SK-N-SH treated with all-trans-retinoic acid at 6 μM for 48 hours (cell line): Measurements from ENCODE around the gene PLEKHA8.

ENCODE experiments used
- ATAC-seq: fragments of 200-7000 bp; cut with Tn5 transposase; 3 replicates; pipeline ENCODE4 v1.9.1; 2020; ENCODE audit warnings: mild to moderate bottlenecking, moderate library complexity
- ARNTL ChIP-seq: fragments of 450-650 bp; formaldehyde crosslinking; IDR thresholded peaks from 2 replicates; pipeline ENCODE4 v1.5.0; 2020; ENCODE audit warnings: low read depth, mild to moderate bottlenecking, moderate library complexity, borderline replicate concordance
- BACH2 ChIP-seq: fragments of 250-450 bp; sonication (Bioruptor Pico); IDR thresholded peaks from 2 replicates; pipeline ENCODE4 v1.9.0; 2021; ENCODE audit warnings: mild to moderate bottlenecking, borderline replicate concordance
- CSDC2 ChIP-seq: fragments of 250-450 bp; sonication (Bioruptor Pico); IDR thresholded peaks from 2 replicates; pipeline ENCODE4 v1.5.0; 2020; ENCODE audit warnings: mild to moderate bottlenecking, moderate library complexity
- ESRRG ChIP-seq: fragments of 250-450 bp; sonication (Bioruptor Pico); IDR thresholded peaks from 2 replicates; pipeline ENCODE4 v1.6.1; 2021; ENCODE audit warnings: mild to moderate bottlenecking
- GLIS3 ChIP-seq: fragments of 250-450 bp; sonication (Bioruptor Pico); IDR thresholded peaks from 2 replicates; pipeline ENCODE4 v1.5.0; 2020; ENCODE audit warnings: mild to moderate bottlenecking, moderate library complexity
- ISL1 ChIP-seq: fragments of 250-450 bp; sonication (Bioruptor Pico); IDR thresholded peaks from 2 replicates; pipeline ENCODE4 v2.1.2; 2022; ENCODE audit warnings: mild to moderate bottlenecking, moderate library complexity
- OSR1 ChIP-seq: fragments of 250-450 bp; sonication (Bioruptor Pico); IDR thresholded peaks from 2 replicates; pipeline ENCODE4 v1.8.0; 2022; ENCODE audit warnings: moderate library complexity, mild to moderate bottlenecking, inconsistent platforms
- POU6F1 ChIP-seq: fragments of 250-450 bp; sonication (Bioruptor Pico); IDR thresholded peaks from 2 replicates; pipeline ENCODE4 v1.8.0; 2021; ENCODE audit warnings: low read depth, mild to moderate bottlenecking, moderate library complexity, borderline replicate concordance
- PPARA ChIP-seq: fragments of 250-450 bp; sonication (Bioruptor Pico); IDR thresholded peaks from 2 replicates; pipeline ENCODE4 v1.5.0; 2020; ENCODE audit warnings: mild to moderate bottlenecking, borderline replicate concordance
- RARB ChIP-seq: fragments of 250-450 bp; sonication (Bioruptor Pico); IDR thresholded peaks from 2 replicates; pipeline ENCODE4 v1.8.0; 2021; ENCODE audit warnings: mild to moderate bottlenecking, moderate library complexity
- SNAI2 ChIP-seq: fragments of 250-450 bp; sonication (Bioruptor Pico); IDR thresholded peaks from 2 replicates; pipeline ENCODE4 v1.5.0; 2020; ENCODE audit warnings: mild to moderate bottlenecking, moderate library complexity
- TCF4 ChIP-seq: fragments of 250-450 bp; sonication (Bioruptor Pico); IDR thresholded peaks from 2 replicates; pipeline ENCODE4 v1.8.0; 2021; ENCODE audit warnings: mild to moderate bottlenecking, moderate library complexity, borderline replicate concordance
- TOX ChIP-seq: fragments of 250-450 bp; sonication (Bioruptor Pico); IDR thresholded peaks from 2 replicates; pipeline ENCODE4 v1.8.0; 2021; ENCODE audit warnings: mild to moderate bottlenecking, moderate library complexity, borderline replicate concordance
- TSHZ2 ChIP-seq: fragments of 250-450 bp; sonication (Bioruptor Pico); IDR thresholded peaks from 2 replicates; pipeline ENCODE4 v1.5.0; 2020; ENCODE audit warnings: mild to moderate bottlenecking, moderate library complexity
- ZFP3 ChIP-seq: fragments of 250-450 bp; sonication (Bioruptor Pico); IDR thresholded peaks from 2 replicates; pipeline ENCODE4 v1.5.0; 2020; ENCODE audit warnings: mild to moderate bottlenecking, moderate library complexity
- ZFP30 ChIP-seq: fragments of 450-650 bp; formaldehyde crosslinking; IDR thresholded peaks from 2 replicates; pipeline ENCODE4 v1.5.0; 2022; ENCODE audit warnings: mild to moderate bottlenecking, moderate library complexity
- ZNF565 ChIP-seq: fragments of 450-650 bp; formaldehyde crosslinking; conservative IDR thresholded peaks from 2 replicates; pipeline ENCODE4 v1.5.0; 2020; ENCODE audit warnings: low read depth, mild to moderate bottlenecking, moderate library complexity
- ZNF70 ChIP-seq: fragments of 450-650 bp; formaldehyde crosslinking; IDR thresholded peaks from 2 replicates; pipeline ENCODE4 v1.5.0; 2020; ENCODE audit warnings: mild to moderate bottlenecking, moderate library complexity
- ZNF8 ChIP-seq: fragments of 450-650 bp; formaldehyde crosslinking; IDR thresholded peaks from 2 replicates; pipeline ENCODE4 v1.5.0; 2020; ENCODE audit warnings: mild to moderate bottlenecking, moderate library complexity
- TF ChIP-seq, protein P1 (sequence below): fragments of 250-450 bp; sonication (Bioruptor Pico); IDR thresholded peaks from 2 replicates; pipeline ENCODE4 v1.5.1; 2021; ENCODE audit warnings: mild to moderate bottlenecking, moderate library complexity
- TF ChIP-seq, protein P2 (sequence below): fragments of 250-450 bp; sonication (Bioruptor Pico); IDR thresholded peaks from 2 replicates; pipeline ENCODE4 v1.5.1; 2020; ENCODE audit warnings: low read depth, mild to moderate bottlenecking, moderate library complexity
- TF ChIP-seq, protein P3 (sequence below): fragments of 250-450 bp; sonication (Bioruptor Pico); IDR thresholded peaks from 2 replicates; pipeline ENCODE4 v1.8.0; 2020; ENCODE audit warnings: mild to moderate bottlenecking, moderate library complexity, borderline replicate concordance

Gene PLEKHA8

DNA sequence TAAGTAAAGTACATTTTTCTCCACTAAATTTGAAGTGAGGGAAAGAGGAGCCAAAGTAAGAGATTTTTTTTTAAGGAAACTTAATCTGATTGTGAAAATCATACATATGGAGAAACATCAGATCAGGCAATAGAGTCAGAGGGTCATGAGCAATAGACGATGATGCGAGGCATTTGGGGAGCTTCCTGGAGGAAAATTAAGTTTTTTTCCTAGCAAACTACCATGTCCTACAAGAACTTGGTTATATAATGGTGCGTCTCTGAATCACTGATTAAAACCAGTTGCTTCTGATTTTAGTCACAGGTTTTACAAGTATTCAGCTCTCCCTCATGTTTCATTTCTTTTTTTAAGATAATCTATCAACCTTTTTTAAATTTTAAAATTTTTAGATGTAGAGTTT lies 54.5 kb downstream of the PLEKHA8 start (continued):
- TF ChIP-seq ZNF8 (CRISPR knock-in tag) (no peak), SNAI2 (no peak), RARB (CRISPR knock-in tag) (no peak), OSR1 (CRISPR knock-in tag) (no peak), ARNTL (CRISPR knock-in tag) (no peak), ZNF70 (no peak), ISL1 (CRISPR knock-in tag) (no peak)
- TF ChIP-seq, protein P1, sequence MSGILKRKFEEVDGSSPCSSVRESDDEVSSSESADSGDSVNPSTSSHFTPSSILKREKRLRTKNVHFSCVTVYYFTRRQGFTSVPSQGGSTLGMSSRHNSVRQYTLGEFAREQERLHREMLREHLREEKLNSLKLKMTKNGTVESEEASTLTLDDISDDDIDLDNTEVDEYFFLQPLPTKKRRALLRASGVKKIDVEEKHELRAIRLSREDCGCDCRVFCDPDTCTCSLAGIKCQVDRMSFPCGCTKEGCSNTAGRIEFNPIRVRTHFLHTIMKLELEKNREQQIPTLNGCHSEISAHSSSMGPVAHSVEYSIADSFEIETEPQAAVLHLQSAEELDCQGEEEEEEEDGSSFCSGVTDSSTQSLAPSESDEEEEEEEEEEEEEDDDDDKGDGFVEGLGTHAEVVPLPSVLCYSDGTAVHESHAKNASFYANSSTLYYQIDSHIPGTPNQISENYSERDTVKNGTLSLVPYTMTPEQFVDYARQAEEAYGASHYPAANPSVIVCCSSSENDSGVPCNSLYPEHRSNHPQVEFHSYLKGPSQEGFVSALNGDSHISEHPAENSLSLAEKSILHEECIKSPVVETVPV = no peak
- TF ChIP-seq, protein P2, sequence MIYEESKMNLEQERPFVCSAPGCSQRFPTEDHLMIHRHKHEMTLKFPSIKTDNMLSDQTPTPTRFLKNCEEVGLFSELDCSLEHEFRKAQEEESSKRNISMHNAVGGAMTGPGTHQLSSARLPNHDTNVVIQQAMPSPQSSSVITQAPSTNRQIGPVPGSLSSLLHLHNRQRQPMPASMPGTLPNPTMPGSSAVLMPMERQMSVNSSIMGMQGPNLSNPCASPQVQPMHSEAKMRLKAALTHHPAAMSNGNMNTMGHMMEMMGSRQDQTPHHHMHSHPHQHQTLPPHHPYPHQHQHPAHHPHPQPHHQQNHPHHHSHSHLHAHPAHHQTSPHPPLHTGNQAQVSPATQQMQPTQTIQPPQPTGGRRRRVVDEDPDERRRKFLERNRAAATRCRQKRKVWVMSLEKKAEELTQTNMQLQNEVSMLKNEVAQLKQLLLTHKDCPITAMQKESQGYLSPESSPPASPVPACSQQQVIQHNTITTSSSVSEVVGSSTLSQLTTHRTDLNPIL (CRISPR knock-in tag) = no peak

- TF ChIP-seq ARNTL (CRISPR knock-in tag) = no peak
- TF ChIP-seq GLIS3 (CRISPR knock-in tag) = no peak
- no peak for TF ChIP-seq ZFP30 (CRISPR knock-in tag)
- TF ChIP-seq TCF4 (CRISPR knock-in tag) = no peak
- TF ChIP-seq OSR1 (CRISPR knock-in tag) = no peak
- no peak for TF ChIP-seq TSHZ2 (CRISPR knock-in tag)
- no peak for TF ChIP-seq ZNF8 (CRISPR knock-in tag)
- no peak for TF ChIP-seq ESRRG (CRISPR knock-in tag)
- no peak for TF ChIP-seq CSDC2 (CRISPR knock-in tag)
- TF ChIP-seq, protein P1 = no peak
- no peak for TF ChIP-seq RARB (CRISPR knock-in tag)
- no peak for TF ChIP-seq ZNF565 (CRISPR knock-in tag)
- no peak for TF ChIP-seq BACH2 (CRISPR knock-in tag)
- no peak for TF ChIP-seq TOX
- no peak for TF ChIP-seq ISL1 (CRISPR knock-in tag)
- no peak for TF ChIP-seq ZFP3 (CRISPR knock-in tag)
- TF ChIP-seq, protein P3, sequence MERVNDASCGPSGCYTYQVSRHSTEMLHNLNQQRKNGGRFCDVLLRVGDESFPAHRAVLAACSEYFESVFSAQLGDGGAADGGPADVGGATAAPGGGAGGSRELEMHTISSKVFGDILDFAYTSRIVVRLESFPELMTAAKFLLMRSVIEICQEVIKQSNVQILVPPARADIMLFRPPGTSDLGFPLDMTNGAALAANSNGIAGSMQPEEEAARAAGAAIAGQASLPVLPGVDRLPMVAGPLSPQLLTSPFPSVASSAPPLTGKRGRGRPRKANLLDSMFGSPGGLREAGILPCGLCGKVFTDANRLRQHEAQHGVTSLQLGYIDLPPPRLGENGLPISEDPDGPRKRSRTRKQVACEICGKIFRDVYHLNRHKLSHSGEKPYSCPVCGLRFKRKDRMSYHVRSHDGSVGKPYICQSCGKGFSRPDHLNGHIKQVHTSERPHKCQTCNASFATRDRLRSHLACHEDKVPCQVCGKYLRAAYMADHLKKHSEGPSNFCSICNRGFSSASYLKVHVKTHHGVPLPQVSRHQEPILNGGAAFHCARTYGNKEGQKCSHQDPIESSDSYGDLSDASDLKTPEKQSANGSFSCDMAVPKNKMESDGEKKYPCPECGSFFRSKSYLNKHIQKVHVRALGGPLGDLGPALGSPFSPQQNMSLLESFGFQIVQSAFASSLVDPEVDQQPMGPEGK (CRISPR knock-in tag) = no peak
- no peak for ATAC-seq
Observed at GRCh38 chr7:30083334-30083733, 55.1 kb downstream of the PLEKHA8 start.

GRCh38 chr7:30084212-30084611 lies 56.0 kb downstream of the PLEKHA8 start:
- ATAC-seq = no peak
- TF ChIP-seq SNAI2 = no peak
- TF ChIP-seq TOX = no peak
- no peak for TF ChIP-seq CSDC2 (CRISPR knock-in tag)
- TF ChIP-seq ARNTL (CRISPR knock-in tag) = no peak
- TF ChIP-seq OSR1 (CRISPR knock-in tag) = no peak
- TF ChIP-seq, protein P3 (CRISPR knock-in tag) = no peak
- TF ChIP-seq, protein P2 (CRISPR knock-in tag) = no peak
- TF ChIP-seq POU6F1 (CRISPR knock-in tag) = no peak
- no peak for TF ChIP-seq ZNF70
- TF ChIP-seq BACH2 (CRISPR knock-in tag) = no peak
- TF ChIP-seq ESRRG (CRISPR knock-in tag) = no peak
- no peak for TF ChIP-seq ZFP3 (CRISPR knock-in tag)
- no peak for TF ChIP-seq PPARA (CRISPR knock-in tag)
